Adipocyte (in vitro differentiated cells): ENCODE measurements around the gene PHACTR3.

Experiments
- DNase-seq: peaks from one replicate; pipeline ENCODE4 v3.0.0-alpha.2; 2015; ENCODE audit warnings: low read depth
- H3K27me3 ChIP-seq: replicated peaks from 2 replicates; pipeline ENCODE4 v1.7.0; 2013; ENCODE audit warnings: mild to moderate bottlenecking, low read length, moderate library complexity; ENCODE audit not compliant: control insufficient read depth, insufficient read depth
- H3K36me3 ChIP-seq: 2 replicates; pipeline ENCODE4 v1.7.0; 2013; ENCODE audit warnings: low read length, mild to moderate bottlenecking, moderate library complexity; ENCODE audit not compliant: control insufficient read depth, insufficient read depth, severe bottlenecking
- H3K4me1 ChIP-seq: 2 replicates; pipeline ENCODE4 v1.7.0; 2013; ENCODE audit warnings: mild to moderate bottlenecking, low read length, moderate library complexity; ENCODE audit not compliant: control insufficient read depth, insufficient read depth
- H3K4me3 ChIP-seq: 2 replicates; pipeline ENCODE4 v1.7.0; 2013; ENCODE audit warnings: mild to moderate bottlenecking, low read length, moderate library complexity
- H3K9ac ChIP-seq: 2 replicates; pipeline ENCODE4 v1.7.0; 2013; ENCODE audit warnings: mild to moderate bottlenecking, low read length, moderate library complexity
- H3K9me3 ChIP-seq: 2 replicates; pipeline ENCODE4 v1.7.0; 2013; ENCODE audit warnings: mild to moderate bottlenecking, low read length, moderate library complexity; ENCODE audit not compliant: control insufficient read depth

The PHACTR3 gene

DNA sequence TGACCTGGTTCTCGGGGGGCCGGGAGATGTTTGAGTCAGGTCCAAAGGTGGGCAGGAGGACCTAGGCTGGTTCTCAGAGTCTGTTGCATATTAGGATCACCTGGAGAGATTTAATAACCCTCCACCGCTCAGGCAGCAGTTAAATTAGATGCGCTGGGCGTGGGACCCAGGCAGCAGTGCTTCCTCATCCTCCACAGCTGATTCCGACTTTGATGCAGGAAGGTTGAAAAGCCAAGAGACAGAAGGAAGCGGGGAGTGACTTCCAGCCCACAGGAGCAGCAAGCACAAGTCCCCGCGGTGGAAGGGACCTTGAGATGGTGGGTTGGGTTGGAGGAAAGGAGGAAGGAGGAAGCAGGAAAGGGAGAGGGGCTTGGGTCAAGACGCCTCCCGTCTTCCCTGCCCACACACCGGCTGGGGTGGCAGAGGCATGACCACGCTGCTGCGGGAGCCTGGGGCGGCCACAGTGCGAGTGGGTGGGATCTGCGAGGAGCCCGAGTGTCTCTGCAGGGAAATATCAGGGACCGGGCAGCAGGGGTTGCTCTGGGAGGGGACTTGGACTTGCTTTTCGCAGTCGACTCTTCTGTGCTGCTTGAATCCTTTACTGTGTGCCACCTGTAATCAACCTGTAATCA lies 146.0 kb downstream of the PHACTR3 start:
- no peak overlapping the region for H3K9ac ChIP-seq
- H3K4me3 ChIP-seq: no peak overlapping the region
- H3K9me3 ChIP-seq: no peaks in the 10 kb centered on the region
- H3K4me1 ChIP-seq: peaks cover 18% of the 10 kb centered on the region
- no peaks in the 10 kb centered on the region for H3K36me3 ChIP-seq
- peaks cover 46% of the 10 kb centered on the region for H3K27me3 ChIP-seq
- no peak for DNase-seq

DNA sequence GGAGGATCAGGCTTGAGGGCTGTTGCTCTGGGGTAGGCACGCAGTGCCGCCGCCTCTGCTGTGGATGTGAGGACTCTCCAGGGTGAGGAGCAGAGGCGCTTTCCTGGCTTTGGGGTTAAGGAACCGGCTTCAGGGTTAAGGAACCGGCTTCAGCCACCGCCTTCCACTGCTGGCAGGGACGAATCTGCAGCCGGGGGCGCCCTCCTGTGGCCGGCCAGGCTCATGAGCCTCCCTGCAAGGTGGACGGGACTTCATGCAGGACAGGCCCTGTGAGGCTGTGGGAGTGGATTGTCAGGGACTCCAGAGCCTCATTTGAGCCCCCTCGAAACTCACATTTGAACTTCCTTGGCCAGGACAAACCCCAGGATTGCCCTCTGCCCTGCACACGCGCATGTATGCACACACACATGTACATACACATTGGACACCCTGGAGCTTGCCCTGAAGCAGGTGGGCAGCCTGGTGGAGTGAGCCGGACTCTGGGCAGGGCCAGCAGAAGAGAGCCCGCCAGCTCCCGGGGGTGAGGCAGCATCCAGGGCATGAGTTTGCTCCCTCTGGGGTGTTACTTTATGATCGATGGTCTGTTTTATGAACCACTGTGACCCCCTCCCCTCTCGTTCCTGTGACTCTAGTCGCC lies 146.9 kb downstream of the PHACTR3 start:
- no peak overlapping the region for H3K9ac ChIP-seq
- peaks cover 52% of the 10 kb centered on the region for H3K27me3 ChIP-seq
- peak; percentile 88 for DNase-seq
- no peaks in the 10 kb centered on the region for H3K9me3 ChIP-seq
- no peak overlapping the region for H3K4me3 ChIP-seq
- no peaks in the 10 kb centered on the region for H3K36me3 ChIP-seq
- peaks cover 18% of the 10 kb centered on the region for H3K4me1 ChIP-seq

DNA sequence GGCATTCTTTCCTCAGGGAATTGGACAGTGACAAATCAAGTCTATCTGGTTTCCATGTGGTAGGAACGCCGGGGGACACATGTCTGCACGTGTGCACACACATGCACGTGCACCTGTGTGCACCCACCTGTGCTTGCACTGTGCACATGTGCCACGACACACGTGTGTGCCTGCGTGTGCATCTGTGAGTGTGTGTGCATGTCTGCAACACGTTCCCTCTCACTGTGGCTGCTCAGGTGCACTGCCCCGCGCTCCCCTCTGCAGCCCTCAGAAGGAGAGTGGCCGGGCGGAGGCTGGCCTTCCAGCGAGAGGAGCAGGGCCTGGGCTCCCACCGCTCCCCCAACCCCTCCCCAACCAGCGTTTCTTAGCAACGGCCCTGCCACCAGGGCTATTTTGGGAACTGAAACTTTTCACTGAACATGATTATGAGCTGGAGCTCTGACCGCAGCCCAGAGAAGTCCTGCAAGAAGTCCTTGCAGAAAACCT lies 147.8 kb downstream of the PHACTR3 start:
- peaks cover 55% of the 10 kb centered on the region for H3K27me3 ChIP-seq
- H3K36me3 ChIP-seq: no peaks in the 10 kb centered on the region
- H3K9me3 ChIP-seq: no peaks in the 10 kb centered on the region
- no peak overlapping the region for H3K4me3 ChIP-seq
- no peak for DNase-seq
- H3K4me1 ChIP-seq: peaks cover 18% of the 10 kb centered on the region
- H3K9ac ChIP-seq: no peak overlapping the region

DNA sequence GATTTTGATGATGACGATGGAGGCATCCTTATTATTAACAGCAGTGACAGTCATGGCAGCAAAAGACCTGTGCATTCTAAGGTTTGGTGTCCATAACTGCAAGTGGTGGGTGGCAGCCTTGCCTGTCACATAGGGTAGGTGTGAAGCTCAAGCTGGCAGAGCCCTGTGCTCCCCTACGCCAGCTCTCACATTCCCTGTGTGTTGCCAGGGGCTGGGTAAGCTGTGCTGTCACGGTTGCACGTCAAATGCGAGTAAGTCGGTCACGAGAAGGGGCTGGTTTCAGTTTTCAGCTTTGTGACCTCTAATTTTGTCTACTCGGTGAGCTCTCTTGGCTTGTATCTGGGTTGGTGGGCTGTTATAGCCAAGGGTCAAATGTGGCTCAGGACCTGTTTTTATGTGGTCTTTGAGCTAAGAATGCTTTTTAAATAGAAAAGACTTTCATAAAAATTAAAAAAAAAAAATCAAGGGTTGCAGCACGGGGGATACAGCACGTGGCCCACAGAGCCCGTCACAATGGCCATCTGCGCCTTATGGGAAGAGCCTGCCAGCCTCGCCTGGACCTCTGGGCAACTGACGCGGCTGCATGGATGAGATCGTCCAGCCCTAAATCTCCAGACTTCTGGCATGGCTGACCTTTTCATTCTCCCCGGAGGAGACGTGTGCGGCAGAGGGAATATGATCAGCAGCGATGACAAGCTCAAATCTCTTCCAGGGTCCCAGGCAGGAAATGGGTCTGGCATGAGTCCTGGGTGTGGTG lies 148.5 kb downstream of the PHACTR3 start:
- H3K9ac ChIP-seq: no peak overlapping the region
- H3K36me3 ChIP-seq: no peaks in the 10 kb centered on the region
- H3K4me1 ChIP-seq: peaks cover 18% of the 10 kb centered on the region

DNA sequence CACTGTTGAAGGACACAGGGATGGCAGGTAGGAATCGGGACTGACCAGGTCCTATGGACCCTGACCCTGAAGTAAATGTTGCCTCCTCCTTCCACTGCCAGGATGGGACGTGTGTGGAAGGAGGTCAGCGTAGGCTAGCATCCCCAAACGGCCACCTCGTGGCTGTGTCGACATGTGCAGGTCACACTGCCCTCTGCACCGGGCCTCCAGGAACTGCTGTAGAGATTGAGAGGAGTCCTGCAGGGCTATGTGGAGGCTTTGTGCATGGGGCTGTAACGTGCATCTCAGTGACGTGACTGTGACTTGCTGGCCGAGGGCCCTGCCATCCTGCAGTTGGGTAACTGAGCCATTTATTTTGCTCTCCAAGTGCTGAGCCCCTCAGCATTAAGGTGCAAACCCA lies 149.5 kb downstream of the PHACTR3 start:
- Histone ChIP-seq H3K27me3 (peaks cover 66% of the 10 kb centered on the region), H3K9me3 (no peaks in the 10 kb centered on the region), H3K36me3 (no peaks in the 10 kb centered on the region), H3K4me1 (peaks cover 11% of the 10 kb centered on the region), H3K9ac (no peak overlapping the region), H3K4me3 (no peak overlapping the region)
- DNase-seq: no peak

More for the DNA sequence above, 148.5 kb downstream of the PHACTR3 start:
- Histone ChIP-seq H3K4me3 (no peak overlapping the region), H3K27me3 (peaks cover 57% of the 10 kb centered on the region), H3K9me3 (no peaks in the 10 kb centered on the region)
- peak; percentile 3 for DNase-seq

DNA sequence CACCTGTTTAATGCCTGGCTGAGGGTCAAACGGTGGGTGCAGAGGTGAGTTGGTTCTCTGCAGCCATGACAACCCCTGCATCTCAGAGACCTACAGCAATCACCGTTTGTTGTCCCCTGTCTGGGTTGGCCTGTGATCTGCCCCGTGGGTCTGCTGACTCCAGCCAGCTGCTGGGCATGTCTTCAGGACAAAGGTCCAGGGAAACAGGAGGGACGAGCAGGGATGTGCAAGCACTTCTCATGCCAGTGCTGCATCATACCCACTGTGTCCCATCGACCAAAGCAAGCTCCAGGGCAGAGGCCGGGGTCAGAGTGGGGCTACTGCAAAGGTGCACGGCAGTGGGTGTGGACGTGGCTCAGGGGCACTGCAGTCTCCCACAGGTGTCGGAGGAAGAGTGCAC lies 150.2 kb downstream of the PHACTR3 start:
- Histone ChIP-seq H3K4me1 (peaks cover 3% of the 10 kb centered on the region), H3K9ac (no peak overlapping the region)
- DNase-seq: no peak

DNA sequence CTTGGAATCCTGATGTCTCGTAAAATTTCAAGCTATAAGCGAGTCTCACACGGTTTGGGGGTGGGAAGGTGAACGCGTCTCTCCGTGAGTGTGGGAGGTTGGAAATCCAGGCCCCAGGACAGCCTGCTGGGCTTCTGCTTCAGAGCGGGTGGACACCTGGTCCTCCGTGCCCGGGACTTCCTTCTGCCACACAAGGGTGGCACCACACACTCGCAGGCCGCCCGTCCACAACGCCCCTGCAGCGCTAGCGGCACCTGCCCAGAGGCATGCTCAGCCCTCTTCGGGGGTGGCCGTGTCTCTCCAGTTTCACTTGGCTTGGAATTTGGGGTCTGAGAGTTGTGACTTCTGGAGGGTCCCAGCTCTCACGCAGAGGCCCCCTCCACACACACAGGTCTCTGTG lies 151.9 kb downstream of the PHACTR3 start:
- Histone ChIP-seq H3K27me3 (peaks cover 66% of the 10 kb centered on the region), H3K9me3 (no peaks in the 10 kb centered on the region), H3K4me3 (no peak overlapping the region), H3K36me3 (no peaks in the 10 kb centered on the region), H3K4me1 (no peaks in the 10 kb centered on the region), H3K9ac (no peak overlapping the region)
- no peak for DNase-seq

More for the DNA sequence above, 150.2 kb downstream of the PHACTR3 start:
- Histone ChIP-seq H3K36me3 (no peaks in the 10 kb centered on the region), H3K27me3 (peaks cover 73% of the 10 kb centered on the region), H3K9me3 (no peaks in the 10 kb centered on the region), H3K4me3 (no peak overlapping the region)

DNA sequence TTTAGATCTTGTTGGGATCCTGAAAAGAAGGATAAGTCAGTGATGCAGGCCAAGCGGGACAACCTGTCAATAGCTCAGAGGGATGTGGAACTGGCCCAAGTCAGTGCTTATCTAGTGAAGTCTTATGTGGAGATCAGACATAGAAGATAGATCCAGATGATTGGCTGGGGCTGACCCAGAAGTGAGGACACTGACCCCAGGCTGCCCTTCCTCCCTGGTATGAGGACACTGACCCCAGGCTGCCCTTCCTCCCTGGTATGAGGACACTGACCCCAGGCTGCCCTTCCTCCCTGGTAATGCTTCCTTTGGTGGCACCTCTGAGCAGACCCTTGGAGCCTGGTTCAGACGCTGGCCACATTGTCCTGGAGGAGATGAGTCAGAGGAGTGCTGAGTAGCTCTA lies 159.7 kb downstream of the PHACTR3 start:
- H3K9me3 ChIP-seq: no peaks in the 10 kb centered on the region
- no peak overlapping the region for H3K9ac ChIP-seq
- no peaks in the 10 kb centered on the region for H3K36me3 ChIP-seq
- no peak overlapping the region for H3K4me3 ChIP-seq
- no peaks in the 10 kb centered on the region for H3K4me1 ChIP-seq
- peaks cover 23% of the 10 kb centered on the region for H3K27me3 ChIP-seq
- DNase-seq: no peak

DNA sequence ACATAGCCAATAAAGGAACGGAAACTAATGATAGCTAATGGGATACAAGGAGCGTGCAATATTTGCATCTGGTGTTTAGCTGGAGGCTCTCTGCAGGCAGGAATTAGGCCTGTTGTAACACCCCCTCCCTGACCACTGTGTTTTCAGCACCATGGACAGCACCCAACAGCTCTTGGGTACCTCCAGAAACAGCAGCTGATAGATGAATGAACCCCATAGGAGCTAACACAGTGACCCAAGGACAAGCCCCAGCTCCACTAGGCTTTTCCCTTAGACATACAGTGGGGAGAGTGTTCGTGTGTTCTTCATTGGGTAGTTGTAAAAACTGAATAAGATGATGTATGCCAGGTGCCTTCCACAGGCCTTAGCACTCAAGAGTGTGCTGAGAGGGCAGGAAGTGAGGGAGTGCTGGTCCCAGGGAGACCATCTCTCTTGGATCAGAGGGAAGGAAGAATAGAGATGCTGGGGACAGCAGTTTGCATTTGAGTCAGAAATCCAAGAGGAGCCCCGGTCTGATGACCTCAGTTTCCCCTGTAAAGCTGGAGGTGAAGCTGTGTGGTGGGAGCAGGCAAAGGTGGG lies 161.3 kb downstream of the PHACTR3 start:
- Histone ChIP-seq H3K4me1 (no peaks in the 10 kb centered on the region), H3K27me3 (peaks cover 21% of the 10 kb centered on the region), H3K36me3 (no peaks in the 10 kb centered on the region), H3K9ac (no peak overlapping the region), H3K9me3 (no peaks in the 10 kb centered on the region), H3K4me3 (no peak overlapping the region)
- DNase-seq: peak; percentile 18

DNA sequence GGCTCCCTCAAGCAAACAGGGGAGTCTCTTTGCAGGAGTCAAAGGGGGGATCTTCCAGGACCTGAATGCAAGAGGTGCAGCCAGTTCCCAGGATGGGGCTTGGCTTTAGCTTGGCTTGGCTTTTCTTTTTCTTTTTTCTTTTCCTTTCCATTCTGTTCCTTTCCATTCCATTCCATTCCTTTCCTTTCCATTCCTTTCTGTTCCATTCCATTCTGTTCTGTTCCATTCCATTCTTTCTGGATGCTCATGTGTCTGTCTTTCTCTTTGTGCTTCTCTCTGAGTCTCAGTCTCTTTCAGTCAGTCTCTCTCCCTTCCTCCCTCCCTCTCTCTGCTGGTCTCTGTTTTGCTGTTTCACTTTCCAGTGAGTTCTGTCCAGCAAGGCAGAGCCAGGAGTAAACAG lies 163.3 kb downstream of the PHACTR3 start:
- no peaks in the 10 kb centered on the region for H3K9me3 ChIP-seq
- H3K27me3 ChIP-seq: peaks cover 29% of the 10 kb centered on the region
- no peaks in the 10 kb centered on the region for H3K36me3 ChIP-seq
- no peaks in the 10 kb centered on the region for H3K4me1 ChIP-seq
- DNase-seq: no peak
- H3K9ac ChIP-seq: no peak overlapping the region
- no peak overlapping the region for H3K4me3 ChIP-seq

DNA sequence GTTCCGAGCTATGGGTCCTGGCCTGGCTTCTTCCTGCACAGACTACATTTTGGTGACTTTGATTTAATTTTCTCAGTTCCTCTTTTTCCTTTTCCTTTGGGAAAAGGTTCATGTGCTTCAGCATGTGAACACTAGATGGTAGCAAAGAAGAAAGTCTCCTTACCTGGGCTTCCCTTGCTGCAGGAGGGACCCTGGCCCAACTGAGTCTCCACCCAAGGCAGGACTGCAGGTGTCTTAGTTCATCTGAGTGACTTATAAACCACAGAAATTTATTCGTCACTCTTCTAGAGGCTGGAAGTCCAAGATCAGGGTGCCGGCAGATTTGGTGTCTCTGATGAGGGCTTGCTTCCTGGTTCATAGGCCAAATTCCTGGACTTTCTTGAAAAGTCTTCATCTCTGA lies 165.9 kb downstream of the PHACTR3 start:
- Histone ChIP-seq H3K4me1 (no peaks in the 10 kb centered on the region), H3K9me3 (no peaks in the 10 kb centered on the region), H3K36me3 (no peaks in the 10 kb centered on the region), H3K4me3 (no peak overlapping the region), H3K9ac (no peak overlapping the region), H3K27me3 (peaks cover 44% of the 10 kb centered on the region)
- no peak for DNase-seq
